Skeletal muscle satellite cell (primary cell): ENCODE measurements around the gene IFIT1B.
"Not testable (repeated sequence)": the region's sequence is repeated elsewhere in the genome, so short reads cannot be mapped to it uniquely, and the experiment has no call there.

ENCODE experiments used
- H3K27me3 ChIP-seq: 2 replicates; pipeline ENCODE4 v1.7.0; 2013; ENCODE audit warnings: low read length; ENCODE audit not compliant: control insufficient read depth, insufficient read depth
- H3K36me3 ChIP-seq: 2 replicates; pipeline ENCODE4 v1.7.0; 2013; ENCODE audit warnings: mild to moderate bottlenecking, control low read depth, low read length; ENCODE audit not compliant: insufficient read depth
- H3K4me1 ChIP-seq: 2 replicates; pipeline ENCODE4 v1.7.0; 2013; ENCODE audit warnings: low read length; ENCODE audit not compliant: control insufficient read depth, insufficient read depth
- H3K4me2 ChIP-seq: 2 replicates; pipeline ENCODE4 v1.7.0; 2013; ENCODE audit warnings: mild to moderate bottlenecking, low read length
- H3K4me3 ChIP-seq: 2 replicates; pipeline ENCODE4 v1.7.0; 2013; ENCODE audit warnings: low read length
- H3K9ac ChIP-seq: 2 replicates; pipeline ENCODE4 v1.7.0; 2013; ENCODE audit warnings: mild to moderate bottlenecking, low read depth, low read length, moderate library complexity
- H3K9me3 ChIP-seq: replicated peaks from 2 replicates; pipeline ENCODE4 v1.7.0; 2013; ENCODE audit warnings: mild to moderate bottlenecking, control low read depth, low read length

The IFIT1B gene

DNA sequence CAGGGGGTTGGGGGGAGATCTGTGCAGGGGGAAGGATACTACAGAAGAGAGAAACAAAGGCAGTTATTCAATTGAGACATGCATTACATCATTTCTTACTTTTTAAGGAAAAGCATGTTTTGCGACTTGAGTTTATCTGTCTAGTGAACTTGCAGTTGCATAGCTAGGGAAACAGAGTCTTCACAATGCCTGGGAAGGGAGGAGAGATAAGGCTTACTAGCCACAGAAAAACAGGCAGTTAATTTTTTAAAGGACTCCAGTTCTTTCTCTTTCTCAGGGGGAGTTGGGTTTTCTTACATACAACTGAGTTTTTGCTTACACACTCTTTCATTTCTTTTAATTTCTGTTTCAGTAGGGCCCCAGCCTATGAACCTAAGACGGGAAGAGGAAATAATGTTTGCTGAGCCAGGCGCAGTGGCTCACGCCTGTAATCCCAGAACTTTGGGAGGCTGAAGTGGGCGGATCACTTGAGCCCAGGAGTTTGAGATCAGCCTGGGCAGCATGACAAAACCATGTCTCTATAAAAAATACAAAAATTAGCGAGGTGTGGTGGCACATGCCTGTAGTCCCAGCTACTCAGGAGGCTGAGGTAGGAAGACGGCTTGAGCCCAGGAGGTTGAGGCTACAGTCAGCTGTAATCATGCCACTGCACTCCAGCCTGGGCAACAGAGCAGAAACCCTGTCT lies 27.1 kb upstream of the IFIT1B start:
- Histone ChIP-seq H3K9ac (peak overlapping the region; percentile 84), H3K4me3 (peak overlapping the region; percentile 11), H3K4me2 (peak overlapping the region; percentile 66), H3K4me1 (peaks cover 51% of the 10 kb centered on the region)
- not testable (repeated sequence) for H3K9me3 ChIP-seq, H3K27me3 ChIP-seq, H3K36me3 ChIP-seq

DNA sequence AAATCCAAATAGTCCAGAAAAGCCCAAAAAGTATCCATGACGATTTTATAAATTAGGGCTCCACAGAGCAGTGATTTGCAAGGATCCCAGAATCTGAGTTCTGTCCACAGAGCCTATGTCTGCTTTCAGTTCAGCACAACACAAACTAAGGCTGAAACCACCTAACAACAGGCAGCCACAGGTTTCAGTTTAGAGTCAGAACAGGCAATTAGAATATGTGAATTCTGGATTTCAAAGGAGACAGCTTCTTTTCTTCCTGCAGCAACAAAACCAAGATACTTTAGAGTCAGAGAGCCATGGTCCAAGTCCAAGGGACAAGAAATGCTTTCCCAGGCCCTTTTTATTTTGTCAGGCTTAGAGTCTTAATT lies 26.5 kb upstream of the IFIT1B start:
- H3K36me3 ChIP-seq, result no peaks in the 10 kb centered on the region
- H3K9me3 ChIP-seq, result no peaks in the 10 kb centered on the region
- peaks cover 53% of the 10 kb centered on the region for H3K4me1 ChIP-seq
- H3K4me2 ChIP-seq, result peak overlapping the region; percentile 66
- H3K9ac ChIP-seq, result peak overlapping the region; percentile 84
- no peaks in the 10 kb centered on the region for H3K27me3 ChIP-seq
- H3K4me3 ChIP-seq, result peak overlapping the region; percentile 11

DNA sequence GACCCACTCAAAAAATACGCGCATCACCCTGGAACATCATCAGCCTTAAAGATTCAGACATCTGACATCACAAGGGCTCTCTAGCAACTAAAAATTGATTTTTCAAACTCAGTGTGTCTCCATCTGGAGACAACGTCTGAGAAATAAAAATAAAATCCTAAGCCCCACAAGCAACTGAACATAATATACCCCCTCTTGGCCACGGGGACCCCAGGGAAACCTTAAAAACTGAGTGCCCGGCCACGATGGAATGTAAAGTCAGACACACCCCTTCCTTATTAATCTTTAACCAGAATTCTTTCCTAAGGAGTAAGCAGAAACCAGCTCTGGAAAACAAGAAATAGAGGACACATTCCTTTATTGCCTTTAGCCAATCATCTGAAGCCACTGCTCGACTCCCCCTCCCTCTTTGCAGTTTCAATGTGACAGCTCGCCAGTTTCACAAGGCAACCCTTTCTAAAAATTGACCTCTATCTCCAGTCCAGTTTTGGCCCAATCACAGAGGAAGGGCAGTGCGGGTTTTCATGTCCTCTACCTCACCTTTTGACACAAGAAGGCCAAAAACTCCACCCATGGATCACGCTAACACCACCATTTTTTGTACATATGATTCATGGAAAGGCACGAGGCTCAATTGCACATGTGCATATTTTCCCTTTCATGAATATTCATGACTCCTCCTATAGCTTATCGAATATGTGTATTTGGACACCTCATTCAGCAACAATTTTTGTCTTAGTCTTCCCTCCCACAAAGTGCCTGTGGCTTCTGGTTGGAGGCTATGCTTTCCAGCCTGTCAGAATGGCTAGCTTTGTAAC lies 25.9 kb upstream of the IFIT1B start:
- Histone ChIP-seq H3K4me2 (peak overlapping the region; percentile 66), H3K36me3 (no peaks in the 10 kb centered on the region), H3K4me3 (peak overlapping the region; percentile 35), H3K27me3 (no peaks in the 10 kb centered on the region), H3K9ac (peak overlapping the region; percentile 84), H3K4me1 (peaks cover 48% of the 10 kb centered on the region), H3K9me3 (no peaks in the 10 kb centered on the region)

DNA sequence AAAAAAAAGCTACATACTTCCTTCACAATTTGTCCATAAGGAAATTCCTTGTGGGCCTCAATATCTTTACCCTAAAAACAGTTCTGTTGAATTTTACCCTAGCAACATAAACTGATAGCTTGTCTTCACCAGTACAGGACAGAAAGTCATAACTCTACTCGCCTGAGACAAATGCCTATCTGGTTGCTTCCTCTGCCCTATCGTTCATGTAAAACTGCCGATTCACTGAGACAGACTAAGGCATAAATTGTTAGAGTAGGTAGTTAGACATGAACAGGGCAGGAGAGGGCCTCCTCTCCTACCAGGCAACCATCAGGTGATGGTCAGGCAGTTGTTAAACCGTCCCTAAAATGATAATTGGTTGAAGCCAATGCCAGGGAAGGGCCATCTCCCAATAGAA lies 25.1 kb upstream of the IFIT1B start:
- peak overlapping the region; percentile 84 for H3K9ac ChIP-seq
- H3K4me2 ChIP-seq, result peak overlapping the region; percentile 66
- peaks cover 45% of the 10 kb centered on the region for H3K4me1 ChIP-seq
- no peak overlapping the region for H3K4me3 ChIP-seq
- no peaks in the 10 kb centered on the region for H3K36me3 ChIP-seq
- H3K27me3 ChIP-seq, result no peaks in the 10 kb centered on the region
- H3K9me3 ChIP-seq, result no peaks in the 10 kb centered on the region

DNA sequence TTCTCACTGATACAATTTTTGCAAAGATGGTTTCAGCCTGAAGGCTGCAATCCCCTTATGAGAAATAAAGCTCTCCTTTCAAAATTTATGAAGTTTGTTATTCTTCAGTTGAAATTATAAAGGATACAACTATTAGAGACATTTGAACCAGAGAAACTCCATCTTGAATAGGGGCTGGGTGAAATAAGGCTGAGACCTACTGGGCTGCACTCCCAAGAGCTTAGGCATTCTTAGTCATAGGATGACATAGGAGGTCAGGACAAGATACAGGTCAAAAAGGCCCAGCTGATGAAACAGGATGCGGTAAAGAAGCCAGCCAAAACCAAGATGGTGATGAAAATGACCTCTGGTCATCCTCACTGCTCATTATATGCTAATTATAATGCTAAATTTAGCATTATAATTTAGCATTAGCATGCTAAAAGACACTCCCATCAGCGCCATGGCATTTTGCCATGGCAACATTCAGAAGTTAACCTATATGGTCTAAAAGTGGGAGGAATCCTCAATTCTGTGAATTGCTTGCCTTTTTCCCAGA lies 22.4 kb upstream of the IFIT1B start:
- Histone ChIP-seq H3K9ac (no peak overlapping the region), H3K9me3 (no peaks in the 10 kb centered on the region), H3K4me1 (peaks cover 39% of the 10 kb centered on the region), H3K36me3 (no peaks in the 10 kb centered on the region), H3K27me3 (no peaks in the 10 kb centered on the region), H3K4me3 (no peak overlapping the region), H3K4me2 (no peak overlapping the region)

DNA sequence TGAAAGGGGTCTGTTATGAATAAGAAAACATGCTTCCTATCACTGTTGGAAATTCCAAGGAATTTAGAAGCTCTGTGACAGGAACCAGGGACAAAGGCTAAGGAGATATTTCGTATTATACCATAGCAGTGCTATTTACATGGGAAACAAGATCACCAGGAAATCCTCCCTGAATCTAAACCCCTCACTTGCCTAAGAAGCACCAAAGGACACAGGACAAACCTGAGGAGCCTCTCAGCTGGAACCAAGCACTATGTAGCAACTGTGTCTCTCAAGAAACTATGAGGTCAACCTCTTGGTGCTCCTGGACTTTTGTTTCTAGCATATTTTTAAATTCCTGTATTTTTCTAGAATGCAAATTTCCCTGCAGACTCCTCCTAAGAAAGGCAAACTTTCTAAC lies 20.8 kb upstream of the IFIT1B start:
- no peaks in the 10 kb centered on the region for H3K9me3 ChIP-seq
- no peaks in the 10 kb centered on the region for H3K27me3 ChIP-seq
- H3K4me2 ChIP-seq, result no peak overlapping the region
- H3K4me3 ChIP-seq, result no peak overlapping the region
- no peaks in the 10 kb centered on the region for H3K36me3 ChIP-seq
- peaks cover 23% of the 10 kb centered on the region for H3K4me1 ChIP-seq
- no peak overlapping the region for H3K9ac ChIP-seq

DNA sequence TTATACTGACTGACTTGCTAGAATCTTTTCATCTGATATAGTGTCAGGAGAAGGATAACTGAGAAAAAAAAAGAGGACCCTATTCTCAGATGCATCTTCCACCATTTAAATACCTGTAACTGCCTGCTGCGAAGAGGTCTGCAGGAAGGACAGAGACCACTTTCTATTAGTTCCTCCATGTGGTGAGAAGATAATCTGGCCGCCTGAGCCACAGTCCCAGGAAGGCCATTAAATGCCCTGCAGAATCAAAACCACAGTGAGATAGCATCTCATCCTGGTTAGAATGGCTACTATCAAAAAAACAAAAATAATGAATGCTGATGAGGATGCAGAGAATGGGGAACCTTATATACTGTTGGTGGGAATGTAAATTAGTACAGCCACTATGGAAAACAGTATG lies 19.9 kb upstream of the IFIT1B start:
- Histone ChIP-seq H3K36me3 (no peaks in the 10 kb centered on the region), H3K9me3 (no peaks in the 10 kb centered on the region), H3K4me1 (peaks cover 16% of the 10 kb centered on the region), H3K9ac (no peak overlapping the region), H3K4me3 (no peak overlapping the region), H3K4me2 (no peak overlapping the region), H3K27me3 (no peaks in the 10 kb centered on the region)

DNA sequence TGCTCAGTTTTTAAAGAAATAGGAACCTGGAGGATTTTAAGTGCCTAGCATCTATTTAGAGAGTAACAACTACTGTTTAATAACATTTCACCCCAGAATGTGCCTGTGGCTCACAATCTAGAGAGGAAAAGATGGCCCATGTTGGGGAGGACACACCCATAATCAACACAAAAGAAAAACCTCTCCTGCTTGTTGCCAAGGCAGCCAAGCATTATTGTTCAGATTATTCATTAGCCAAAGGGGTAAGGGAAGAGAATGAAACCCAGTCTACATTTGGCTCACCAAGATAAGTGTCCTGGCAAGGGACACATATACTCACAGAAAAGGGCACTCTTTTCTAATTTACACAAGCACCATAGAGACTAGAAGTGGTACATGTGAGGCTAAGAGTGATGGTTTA lies 17.7 kb upstream of the IFIT1B start:
- H3K27me3 ChIP-seq, result no peaks in the 10 kb centered on the region
- peaks cover 9% of the 10 kb centered on the region for H3K4me1 ChIP-seq
- H3K4me3 ChIP-seq, result no peak overlapping the region
- H3K36me3 ChIP-seq, result no peaks in the 10 kb centered on the region
- H3K9me3 ChIP-seq, result no peaks in the 10 kb centered on the region
- no peak overlapping the region for H3K4me2 ChIP-seq
- H3K9ac ChIP-seq, result no peak overlapping the region

DNA sequence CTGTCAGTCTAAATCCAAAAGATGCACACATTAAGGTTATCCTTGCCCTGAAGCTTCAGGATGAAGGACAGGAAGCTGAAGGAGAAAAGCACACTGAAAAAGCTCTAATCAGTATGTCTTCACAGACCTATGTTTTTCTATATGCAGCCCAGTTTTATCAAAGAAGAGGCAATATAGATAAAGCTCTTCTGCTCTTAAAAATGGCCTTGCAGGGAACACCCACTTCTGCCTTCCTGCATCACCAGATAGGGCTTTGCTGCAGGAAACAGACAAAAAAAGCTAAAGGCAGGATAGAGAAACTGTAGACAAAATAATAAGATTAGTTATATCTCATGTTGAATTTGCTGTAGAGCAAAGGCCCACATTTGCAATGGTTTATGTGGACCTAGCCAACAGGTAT lies 14.9 kb upstream of the IFIT1B start:
- Histone ChIP-seq H3K4me1 (no peaks in the 10 kb centered on the region), H3K27me3 (no peaks in the 10 kb centered on the region), H3K4me3 (no peak overlapping the region), H3K4me2 (no peak overlapping the region), H3K36me3 (no peaks in the 10 kb centered on the region), H3K9me3 (no peaks in the 10 kb centered on the region), H3K9ac (no peak overlapping the region)

DNA sequence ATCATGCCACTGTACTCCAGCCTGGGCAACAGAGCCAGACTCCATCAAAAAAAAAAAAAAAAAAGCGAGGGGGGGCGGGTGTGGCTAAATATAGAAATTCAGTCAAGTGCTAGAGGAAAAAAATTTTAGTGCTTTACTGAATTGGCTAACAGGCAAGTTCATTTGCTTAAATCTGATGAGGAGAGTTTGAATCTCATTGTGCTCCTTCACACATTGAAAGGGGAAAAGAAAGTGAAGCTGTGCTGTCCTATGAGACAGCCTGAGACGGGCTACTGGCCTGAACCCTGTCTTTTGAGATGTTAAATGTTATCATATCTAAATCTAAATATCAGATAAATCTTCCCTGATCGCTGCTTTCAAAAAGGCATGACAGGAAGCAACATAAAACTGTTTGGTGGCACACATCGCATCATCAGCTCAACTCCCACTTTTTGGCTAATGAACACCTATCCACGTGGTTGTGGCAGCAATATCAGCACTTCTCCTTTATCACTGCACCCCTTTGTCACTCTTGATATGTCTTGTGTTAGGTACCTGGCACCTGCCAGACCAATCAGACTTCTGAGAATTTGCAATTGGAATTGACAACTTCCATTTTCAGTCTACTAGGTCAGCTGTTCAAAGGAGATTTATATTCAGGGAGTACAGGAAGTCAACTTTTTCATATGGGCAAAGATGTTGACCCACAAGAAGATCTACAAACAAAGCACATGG lies 14.0 kb upstream of the IFIT1B start:
- Histone ChIP-seq H3K9ac (no peak overlapping the region), H3K4me3 (no peak overlapping the region), H3K4me2 (no peak overlapping the region), H3K4me1 (peaks cover 3% of the 10 kb centered on the region), H3K36me3 (no peaks in the 10 kb centered on the region), H3K27me3 (no peaks in the 10 kb centered on the region), H3K9me3 (no peaks in the 10 kb centered on the region)

DNA sequence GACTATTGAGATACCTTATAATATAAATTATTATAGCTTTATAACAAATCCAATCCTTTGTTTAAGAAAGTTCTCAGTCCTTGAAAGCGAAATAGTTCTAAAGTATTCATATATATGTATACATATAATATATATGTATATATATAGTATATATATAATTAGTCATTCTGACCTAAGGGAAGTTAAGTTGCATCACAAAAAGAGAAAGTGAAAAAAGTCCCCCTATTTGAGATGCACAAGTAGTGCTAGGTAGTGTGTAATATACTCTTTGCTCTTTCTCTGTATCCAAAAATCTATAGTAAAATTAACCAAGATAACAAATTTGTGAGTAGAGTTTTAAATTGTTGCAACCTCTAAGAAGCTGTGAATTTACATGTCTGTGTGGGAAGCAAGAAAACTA lies 13.3 kb upstream of the IFIT1B start:
- H3K4me1 ChIP-seq, result peaks cover 8% of the 10 kb centered on the region
- H3K4me2 ChIP-seq, result no peak overlapping the region
- no peaks in the 10 kb centered on the region for H3K27me3 ChIP-seq
- H3K36me3 ChIP-seq, result no peaks in the 10 kb centered on the region
- H3K9ac ChIP-seq, result no peak overlapping the region
- H3K9me3 ChIP-seq, result no peaks in the 10 kb centered on the region
- H3K4me3 ChIP-seq, result no peak overlapping the region
